ENCODE measurements around the gene PLEKHO2. TPM values are rescaled to one million over a fixed set of nuclear protein-coding genes. Genes with fewer than 3 reads are reported as not detected.

PLEKHO2 gene
- total RNA-seq, 2 experiments from 2014 or later, result 12.8 to 13.9 TPM

- ChIA-PET POLR2A (no interaction called here), CTCF (interaction anchor here (1.2 to 2.1 kb wide), 2 partner anchors 17 to 23 kb away, joined by 3 to 5 read pairs; no protein-coding TSS in a partner anchor)
These were observed 34.0 kb downstream of the PLEKHO2 start for GRCh38 chr15:64875641-64876223.

GRCh38 chr15:64877435-64877834 is 35.7 kb downstream of the PLEKHO2 start:
- ChIA-PET POLR2A (interaction anchor here (1.0 kb wide), 1 partner anchor 11 kb away, joined by 3 read pairs; no protein-coding TSS in a partner anchor), CTCF (interaction anchor here (2.1 kb wide), 1 partner anchor 16 kb away, joined by 5 read pairs; no protein-coding TSS in a partner anchor)

DNA sequence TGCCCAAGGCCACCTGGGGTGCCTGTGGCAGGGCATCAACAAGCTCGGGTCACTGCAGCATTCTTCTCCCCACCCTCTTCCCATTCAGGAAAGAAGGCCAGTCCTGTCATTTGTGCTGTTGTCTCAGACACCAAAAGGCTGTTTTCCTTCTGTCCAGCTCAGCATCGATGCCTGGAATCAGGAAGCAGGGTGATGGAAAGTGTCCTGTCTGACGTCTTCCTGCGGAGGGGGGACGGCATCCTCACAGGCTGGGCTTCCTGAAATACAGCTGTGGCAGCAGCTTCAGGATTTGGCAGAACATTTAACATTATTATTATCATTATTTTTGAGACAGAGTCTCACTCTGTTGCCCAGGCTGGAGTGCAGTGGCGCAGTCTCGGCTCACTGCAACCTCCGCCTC is 37.0 kb downstream of the PLEKHO2 start:
- POLR2A ChIA-PET, result no interaction called here
- CTCF ChIA-PET, result no interaction called here

DNA sequence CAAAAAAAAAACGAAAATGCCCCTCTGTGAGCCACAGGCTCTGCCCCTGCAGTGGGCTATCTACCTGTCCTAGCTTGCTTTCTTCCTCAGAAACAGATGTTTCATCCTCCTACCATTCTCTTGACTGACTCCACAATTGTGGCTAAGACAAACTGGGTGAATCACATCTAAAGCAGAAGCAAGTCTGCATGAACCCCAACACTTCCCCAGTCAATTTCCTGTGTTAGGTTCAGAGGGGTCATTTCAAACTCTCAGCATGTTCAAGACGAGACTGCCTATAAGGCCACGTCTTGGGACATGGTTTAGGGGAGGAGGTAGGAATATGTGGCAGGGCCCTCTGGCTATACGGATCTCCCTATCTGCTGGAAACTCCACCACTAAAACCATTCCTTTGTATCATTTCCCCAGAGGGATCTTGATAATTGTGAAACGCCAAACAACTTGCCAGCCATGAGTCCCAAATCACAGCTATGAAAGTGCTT is 41.4 kb downstream of the PLEKHO2 start:
- ChIA-PET CTCF (interaction anchor here (0.6 to 3.1 kb wide), 6 partner anchors 11 to 1410 kb away, joined by 3 to 25 read pairs (median 5); no protein-coding TSS in a partner anchor), POLR2A (interaction anchor here (0.6 to 4.1 kb wide), 2 partner anchors 10 to 362 kb away, joined by 3 to 50 read pairs; no protein-coding TSS in a partner anchor)

DNA sequence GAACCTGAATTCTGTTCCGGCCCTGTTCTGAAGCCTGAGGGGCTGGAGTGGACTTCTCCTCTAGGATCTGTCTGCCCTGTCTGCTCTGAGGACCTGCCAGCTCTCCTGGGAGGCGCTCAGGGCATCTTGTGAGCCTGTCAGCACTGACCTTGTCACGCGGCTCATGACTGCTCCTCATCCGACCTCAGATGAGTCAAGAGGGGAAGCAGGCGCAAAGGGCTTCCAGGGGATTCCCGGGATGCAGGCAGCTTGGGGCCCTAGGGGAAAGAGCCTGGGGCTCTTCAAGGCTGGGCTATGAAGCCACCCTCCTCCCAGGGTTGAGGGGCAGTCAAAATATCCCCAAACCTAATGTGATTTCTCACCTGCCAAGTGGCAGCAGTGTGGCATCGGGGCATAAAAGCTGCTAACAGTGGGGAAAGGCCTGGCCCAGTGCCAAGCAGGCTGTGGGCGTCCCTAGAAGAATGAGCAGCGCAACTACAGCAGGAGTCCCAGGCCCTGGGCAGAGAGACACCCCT is 42.3 kb downstream of the PLEKHO2 start:
- POLR2A ChIA-PET, result interaction anchor here (0.7 to 4.1 kb wide), 2 partner anchors 9 to 27 kb away, joined by 3 to 50 read pairs; no protein-coding TSS in a partner anchor
- CTCF ChIA-PET, result interaction anchor here (1.7 to 3.1 kb wide), 2 partner anchors 10 to 48 kb away, joined by 7 to 25 read pairs; no protein-coding TSS in a partner anchor

GRCh38 chr15:64884679-64885078 is 43.0 kb downstream of the PLEKHO2 start:
- ChIA-PET POLR2A (interaction anchor here (4.1 kb wide), 1 partner anchor 9 kb away, joined by 50 read pairs; no protein-coding TSS in a partner anchor), CTCF (interaction anchor here (3.1 kb wide), 1 partner anchor 9 kb away, joined by 25 read pairs; no protein-coding TSS in a partner anchor)

- POLR2A ChIA-PET, result interaction anchor here (0.8 kb wide), 1 partner anchor 11 kb away, joined by 3 read pairs; no protein-coding TSS in a partner anchor
- CTCF ChIA-PET, result no interaction called here
These were observed 46.6 kb downstream of the PLEKHO2 start for GRCh38 chr15:64888336-64888735.

DNA sequence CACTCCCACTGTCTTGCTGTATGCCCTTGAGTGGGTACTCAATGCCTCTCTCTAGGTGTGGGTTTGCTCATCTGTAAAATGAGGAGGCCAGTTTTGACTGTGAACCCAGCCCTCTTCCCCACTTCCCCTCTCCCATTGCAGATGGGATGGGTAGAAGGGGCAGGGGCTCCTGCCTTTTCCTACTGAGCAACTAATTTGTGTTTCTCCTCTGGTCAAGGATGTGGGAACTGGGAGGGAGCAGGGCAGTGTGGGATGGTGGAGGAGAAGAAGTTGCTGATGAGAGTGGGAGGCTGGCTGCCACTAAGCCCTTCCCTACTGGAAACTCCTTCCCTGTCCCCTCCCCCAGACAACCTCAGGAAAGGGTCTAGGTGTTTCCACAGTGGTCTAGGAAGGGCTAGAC is 49.8 kb downstream of the PLEKHO2 start:
- ChIA-PET CTCF (interaction anchor here (1.3 to 1.4 kb wide), 2 partner anchors 14 to 68 kb away, joined by 3 to 6 read pairs; no protein-coding TSS in a partner anchor), POLR2A (interaction anchor here (0.6 to 4.4 kb wide), 4 partner anchors 9 to 778 kb away, joined by 3 to 50 read pairs (median 3); partner anchors contain the start of gene PIF1)

- POLR2A ChIA-PET, result interaction anchor here (0.5 to 4.4 kb wide), 9 partner anchors 10 to 798 kb away, joined by 4 to 50 read pairs (median 11); partner anchors contain the start of genes PLEKHO2, RNU5B-1 and SPG21
- CTCF ChIA-PET, result interaction anchor here (1.3 to 3.5 kb wide), 7 partner anchors 10 to 69 kb away, joined by 3 to 25 read pairs (median 6); partner anchors contain the start of genes ANKDD1A and PLEKHO2
These were observed 51.2 kb downstream of the PLEKHO2 start for GRCh38 chr15:64892847-64893403.

- CTCF ChIA-PET, result interaction anchor here (0.8 to 3.5 kb wide), 8 partner anchors 11 to 56 kb away, joined by 3 to 25 read pairs (median 10); partner anchors contain the start of genes ANKDD1A and PLEKHO2
- POLR2A ChIA-PET, result interaction anchor here (0.5 to 4.4 kb wide), 15 partner anchors 9 to 1294 kb away, joined by 3 to 50 read pairs (median 5); partner anchors contain the start of genes ANKDD1A, PIF1, PLEKHO2 and RNU5B-1
These were observed 52.0 kb downstream of the PLEKHO2 start for GRCh38 chr15:64893481-64894394.

DNA sequence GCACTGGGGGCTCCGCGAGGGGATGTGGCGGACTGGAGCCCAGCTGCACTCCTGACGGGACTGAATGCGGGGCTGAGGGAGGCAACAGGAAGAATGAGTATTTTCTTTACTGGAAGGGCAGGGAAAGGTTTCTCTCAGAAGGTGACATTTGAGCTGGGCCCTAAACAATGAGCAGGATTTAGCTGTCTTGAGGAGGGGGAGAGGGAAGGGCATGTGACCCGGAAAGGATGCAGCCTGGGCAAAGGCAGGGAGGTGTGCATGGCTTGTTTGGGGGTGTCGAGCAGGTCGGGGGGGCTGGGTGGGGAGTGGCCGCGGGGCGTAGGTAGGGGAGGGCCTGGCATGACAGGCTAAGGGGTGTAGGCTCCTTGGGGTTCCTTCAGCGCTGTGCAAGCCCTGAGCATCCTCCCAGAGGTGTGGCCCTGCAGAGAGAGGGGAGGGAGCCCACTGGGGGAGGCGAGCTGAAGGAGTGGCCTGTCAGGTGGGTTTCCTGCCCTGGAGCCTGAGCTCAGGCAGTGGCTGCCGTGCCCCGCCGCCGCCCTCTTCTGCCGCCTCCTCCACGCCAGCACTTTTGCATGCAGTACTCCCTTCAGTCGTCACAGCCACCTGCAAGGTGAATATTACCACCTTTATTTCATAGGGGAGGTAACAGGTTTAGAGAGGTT is 52.8 kb downstream of the PLEKHO2 start:
- ChIA-PET POLR2A (interaction anchor here (0.5 to 4.4 kb wide), 15 partner anchors 9 to 1295 kb away, joined by 3 to 50 read pairs (median 4); partner anchors contain the start of genes ANKDD1A, PIF1, PLEKHO2 and RNU5B-1), CTCF (interaction anchor here (0.7 to 3.5 kb wide), 8 partner anchors 12 to 174 kb away, joined by 3 to 25 read pairs (median 10); partner anchors contain the start of gene PLEKHO2)

GRCh38 chr15:64895285-64896065 is 53.8 kb downstream of the PLEKHO2 start:
- POLR2A ChIA-PET, result interaction anchor here (0.5 to 4.4 kb wide), 4 partner anchors 8 to 499 kb away, joined by 3 to 50 read pairs (median 10); no protein-coding TSS in a partner anchor
- CTCF ChIA-PET, result interaction anchor here (0.7 to 3.5 kb wide), 6 partner anchors 11 to 175 kb away, joined by 3 to 25 read pairs (median 16); partner anchors contain the start of gene PLEKHO2

- POLR2A ChIA-PET, result no interaction called here
- CTCF ChIA-PET, result no interaction called here
These were observed 54.8 kb downstream of the PLEKHO2 start for GRCh38 chr15:64896371-64897069.

GRCh38 chr15:64897345-64897985 is 55.8 kb downstream of the PLEKHO2 start:
- POLR2A ChIA-PET, result no interaction called here
- CTCF ChIA-PET, result no interaction called here

DNA sequence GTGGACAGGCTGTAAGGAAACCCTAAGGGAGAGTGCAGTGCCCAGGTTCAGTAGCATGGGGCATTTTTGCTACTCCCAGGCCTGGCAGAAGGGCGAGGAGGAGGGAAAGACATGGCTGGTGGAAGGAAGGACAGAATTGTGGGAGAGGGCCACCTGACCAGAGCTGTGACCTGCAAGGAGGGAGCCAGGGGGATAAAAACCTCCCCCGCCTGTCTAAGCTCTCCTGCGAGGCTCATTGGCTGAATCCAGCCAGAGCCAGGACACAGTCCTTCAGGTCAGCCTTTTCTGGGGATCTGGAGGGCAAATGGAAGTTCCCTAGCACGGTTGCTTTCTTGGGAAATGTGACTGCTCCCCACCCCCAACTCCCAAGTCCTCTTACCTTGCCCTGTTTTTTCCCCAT is 56.7 kb downstream of the PLEKHO2 start:
- CTCF ChIA-PET, result interaction anchor here (1.4 kb wide), 1 partner anchor 52 kb away, joined by 3 read pairs; no protein-coding TSS in a partner anchor
- POLR2A ChIA-PET, result no interaction called here

GRCh38 chr15:64901141-64901540 is 59.4 kb downstream of the PLEKHO2 start:
- POLR2A ChIA-PET, result no interaction called here
- CTCF ChIA-PET, result interaction anchor here (0.6 kb wide), 1 partner anchor 616 kb away, joined by 3 read pairs; no protein-coding TSS in a partner anchor

All from activated CD8-positive, alpha-beta memory T cell treated with anti-CD3 and anti-CD28 coated beads for 36 hours (primary cell).